CD4-positive, alpha-beta T cell treated with Interleukin-6 for 4 hours (primary cell): ENCODE data around the gene DIAPH2.
"Not testable (repeated sequence)": the region's sequence is repeated elsewhere in the genome, so short reads cannot be mapped to it uniquely, and the experiment has no call there.

ENCODE experiments used
- DNase-seq: peaks from one replicate; pipeline ENCODE4 v3.0.0-alpha.2; 2020; ENCODE audit warnings: mixed read lengths

DIAPH2 gene

DNA sequence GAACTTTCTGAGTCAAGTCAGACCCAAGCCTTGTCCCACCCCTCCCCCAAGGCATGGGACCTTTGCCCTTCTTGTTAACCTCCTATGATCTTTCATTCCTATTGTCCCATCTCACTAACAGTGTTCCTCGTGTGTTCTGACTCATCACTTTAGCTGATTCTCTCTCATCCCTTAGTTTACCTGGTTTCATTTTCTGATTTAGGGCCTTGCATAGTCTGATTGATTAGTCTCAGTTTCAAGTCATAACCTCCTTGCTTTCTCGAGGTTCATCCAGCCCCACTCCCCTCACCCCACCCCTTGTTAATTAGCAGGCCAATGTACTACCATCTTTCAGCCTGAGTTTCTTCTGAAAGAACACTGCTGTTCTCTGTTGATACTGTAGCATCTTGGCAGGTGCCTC is 716.5 kb downstream of the DIAPH2 start:
- DNase-seq = no peak

DNA sequence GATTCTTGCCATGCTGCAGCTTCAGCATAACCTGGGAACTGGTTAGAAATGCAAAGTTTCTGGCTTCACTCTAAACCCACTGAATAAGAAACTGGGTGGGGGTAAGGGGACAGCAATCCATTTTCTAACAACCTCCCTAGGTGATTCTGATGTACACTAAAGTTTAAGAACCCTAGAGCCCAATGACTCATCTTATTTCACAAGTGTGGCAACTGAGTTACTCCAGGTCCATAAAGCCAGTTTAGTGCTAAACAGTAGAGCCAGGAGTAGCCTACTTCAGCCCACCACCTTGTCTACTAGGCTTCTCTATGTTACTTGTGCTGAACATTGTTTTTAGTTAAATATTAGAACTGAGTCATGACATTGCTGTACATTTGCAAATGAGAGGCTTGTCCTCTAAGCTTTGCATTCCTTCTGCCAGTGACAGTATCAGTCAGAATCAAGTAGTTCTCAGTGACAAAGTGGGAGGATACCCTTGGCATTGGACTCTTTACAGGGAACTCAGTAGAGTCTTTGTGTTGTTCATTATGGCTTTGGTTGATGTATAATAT is 717.0 kb downstream of the DIAPH2 start:
- no peak for DNase-seq

DNA sequence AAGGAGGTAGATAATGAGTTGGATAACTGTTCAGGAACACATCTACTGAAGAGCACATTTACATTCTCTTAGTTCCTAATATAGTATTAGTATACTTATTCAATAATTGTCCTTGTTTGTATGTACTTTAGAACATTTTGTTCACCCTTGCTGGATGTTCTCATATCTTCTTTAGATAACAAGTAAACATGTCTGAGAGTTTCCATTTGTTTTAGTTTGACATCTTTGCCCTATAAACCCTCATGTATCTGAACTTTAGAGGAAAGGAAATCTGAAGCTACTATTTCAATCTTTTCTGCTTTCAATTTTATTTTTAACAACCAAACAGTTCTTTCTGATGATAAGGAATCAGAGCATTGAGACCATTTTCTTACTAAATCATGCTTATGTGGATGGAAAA is 717.7 kb downstream of the DIAPH2 start:
- no peak for DNase-seq

DNA sequence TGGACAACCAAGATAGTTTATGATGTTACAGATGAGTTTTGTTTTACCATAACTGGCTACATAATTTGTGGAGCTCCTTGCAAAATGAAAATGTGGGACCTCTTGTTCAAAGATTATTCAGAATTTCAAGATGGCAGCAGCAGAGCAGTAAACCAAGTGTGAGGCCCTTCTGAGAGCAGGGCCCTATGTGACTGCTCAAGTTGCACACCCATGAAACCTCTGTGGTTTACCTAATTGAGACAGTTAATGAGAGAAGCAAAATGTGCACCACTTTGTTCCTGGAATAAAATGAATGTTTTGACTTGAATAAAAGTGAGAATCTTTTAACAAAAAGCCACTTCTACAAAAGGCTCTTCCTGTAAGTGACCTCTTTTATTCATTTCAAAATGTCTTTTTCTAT is 718.3 kb downstream of the DIAPH2 start:
- no peak for DNase-seq

DNA sequence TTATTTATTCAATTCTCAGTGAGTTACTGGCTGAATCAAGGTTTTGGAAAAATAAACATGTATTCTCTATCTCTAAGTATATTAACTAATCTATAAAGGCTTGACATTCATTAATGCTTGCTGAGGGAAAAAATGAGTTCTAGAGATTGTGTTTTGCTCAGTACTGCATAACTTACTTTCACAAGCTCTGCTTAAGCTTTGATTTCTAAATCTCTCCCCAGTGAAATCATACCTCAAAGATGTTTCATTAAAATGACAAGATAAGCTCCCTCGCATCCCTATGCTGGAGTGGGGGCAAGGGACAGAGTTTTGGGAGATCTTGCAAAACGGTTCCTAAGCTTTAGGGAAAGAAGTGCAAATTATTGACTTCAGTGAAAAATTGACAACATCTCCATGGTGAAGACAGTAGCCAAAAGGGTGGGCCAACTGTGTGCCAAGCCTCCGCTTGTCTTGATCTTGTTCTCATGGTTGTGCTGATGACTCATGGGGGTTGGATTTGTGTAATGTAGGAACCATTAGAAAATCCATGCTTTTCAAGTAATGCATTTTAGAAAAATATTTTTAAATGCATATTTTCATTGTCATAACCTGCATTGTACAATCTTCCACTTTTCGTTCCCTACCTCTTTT is 720.5 kb downstream of the DIAPH2 start:
- DNase-seq = no peak

DNA sequence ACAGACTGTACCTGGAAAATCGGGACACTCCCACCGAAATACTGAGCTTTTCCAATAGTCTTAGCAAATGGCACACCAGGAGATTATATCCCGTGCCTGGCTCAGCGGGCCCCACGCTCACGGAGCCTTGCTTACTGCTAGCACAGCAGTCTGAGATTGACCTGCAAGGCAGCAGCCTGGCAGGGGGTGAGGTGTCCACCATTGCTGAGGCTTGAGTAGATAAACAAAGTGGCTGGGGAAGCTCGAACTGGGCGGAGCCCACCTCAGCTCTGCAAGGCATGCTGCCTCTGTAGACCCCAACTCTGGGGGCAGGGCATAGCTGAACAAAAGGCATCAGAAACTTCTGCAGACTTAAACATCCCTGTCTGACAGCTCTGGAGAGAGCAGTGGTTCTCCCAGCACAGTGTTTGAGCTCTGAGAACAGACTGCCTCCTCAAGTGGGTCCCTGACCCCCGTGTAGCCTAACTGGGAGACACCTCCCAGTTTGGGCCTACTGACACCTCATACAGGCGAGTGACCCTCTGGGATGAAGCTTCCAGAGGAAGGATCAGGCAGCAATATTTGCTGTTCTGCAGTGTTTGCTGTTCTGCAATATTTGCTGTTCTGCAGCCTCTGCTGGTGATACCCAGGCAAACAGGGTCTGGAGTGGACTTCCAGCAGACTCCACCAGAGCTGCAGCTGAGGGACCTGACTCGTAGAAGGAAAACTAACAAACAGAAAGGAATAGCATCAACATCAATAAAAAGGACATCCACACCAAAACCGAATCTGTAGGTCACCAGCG is 725.2 kb downstream of the DIAPH2 start:
- DNase-seq = not testable (repeated sequence)

DNA sequence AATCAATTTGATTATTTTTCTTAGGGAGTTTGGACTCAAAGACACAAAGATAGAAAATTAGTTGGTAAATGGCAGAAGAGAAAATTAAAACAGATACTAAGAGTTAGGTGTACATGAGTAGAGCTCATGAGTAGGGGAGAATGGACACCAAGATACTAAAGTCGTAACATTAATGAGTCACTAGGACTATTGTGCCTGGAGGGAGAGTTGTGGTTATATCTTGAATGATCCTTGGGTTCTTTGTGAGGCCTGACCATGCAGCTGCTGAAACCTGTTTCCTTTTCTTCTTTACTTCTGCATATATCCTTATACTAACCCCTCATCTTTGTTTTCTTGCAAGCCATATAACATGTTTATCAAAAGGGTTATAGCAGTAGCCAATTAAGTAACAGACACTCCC is 731.8 kb downstream of the DIAPH2 start:
- DNase-seq = no peak

DNA sequence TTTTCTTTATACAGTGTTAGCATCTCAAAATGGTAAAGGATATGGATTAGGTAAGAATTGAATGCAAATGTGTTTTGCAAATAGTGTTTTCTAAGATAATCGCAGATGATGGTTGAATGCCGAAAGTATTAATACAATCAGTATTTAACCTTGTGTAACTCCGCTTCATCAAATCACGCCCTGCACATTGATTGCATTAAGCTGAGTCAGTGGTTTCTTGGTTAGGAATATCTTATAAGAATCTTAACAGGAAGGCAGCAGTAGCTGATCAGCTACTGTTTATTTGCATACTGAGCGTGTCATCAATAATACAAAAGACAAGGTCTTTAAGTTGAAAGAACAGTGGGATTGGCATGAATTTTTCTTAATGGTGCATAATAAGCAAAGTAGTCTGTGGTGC is 744.5 kb downstream of the DIAPH2 start:
- DNase-seq = no peak

DNA sequence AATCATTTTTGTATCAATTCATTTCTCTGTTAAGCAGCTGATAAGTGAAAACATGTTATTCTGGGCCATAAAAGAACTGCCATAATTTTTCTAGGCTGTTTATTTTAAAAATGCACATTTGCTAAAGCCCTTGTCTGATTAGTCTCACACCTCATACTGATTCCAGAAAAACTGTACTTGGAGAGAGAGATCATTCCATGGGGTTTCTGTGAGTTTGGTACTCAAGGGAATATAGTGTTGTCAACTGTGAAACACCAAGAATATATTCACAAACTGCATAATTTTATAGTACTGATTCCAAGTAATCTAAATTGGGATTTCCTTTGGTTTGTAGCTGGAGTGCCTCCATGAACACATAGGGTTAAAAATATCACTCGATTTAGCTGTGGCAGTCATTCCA is 746.6 kb downstream of the DIAPH2 start:
- no peak for DNase-seq

DNA sequence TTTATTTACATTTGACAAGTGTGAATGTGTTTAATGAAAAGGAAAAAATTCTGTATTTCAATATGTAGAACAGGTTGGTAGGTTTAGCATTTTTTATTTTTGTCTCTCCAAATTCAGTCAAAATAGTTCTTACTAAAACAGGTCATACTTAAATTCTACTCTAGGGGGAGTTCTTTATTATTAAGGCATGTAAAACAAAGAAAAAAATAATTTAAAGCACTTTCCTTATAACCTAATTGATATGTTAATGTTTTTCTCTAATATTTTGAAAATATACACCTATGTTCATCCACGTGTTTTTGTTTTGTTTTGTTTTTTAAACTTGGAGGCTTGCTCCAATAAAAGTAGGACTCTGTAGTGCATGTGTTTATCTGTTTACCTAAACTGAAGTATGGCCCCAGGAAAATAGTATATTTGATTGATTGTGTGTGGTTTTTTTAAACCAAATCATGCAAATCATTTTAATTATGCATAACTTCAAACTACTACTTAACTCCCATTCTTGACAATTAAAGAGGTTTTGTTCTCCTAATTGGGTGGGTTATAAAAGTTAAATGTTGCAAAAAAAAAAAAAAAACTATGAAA is 761.7 kb downstream of the DIAPH2 start:
- DNase-seq = no peak

DNA sequence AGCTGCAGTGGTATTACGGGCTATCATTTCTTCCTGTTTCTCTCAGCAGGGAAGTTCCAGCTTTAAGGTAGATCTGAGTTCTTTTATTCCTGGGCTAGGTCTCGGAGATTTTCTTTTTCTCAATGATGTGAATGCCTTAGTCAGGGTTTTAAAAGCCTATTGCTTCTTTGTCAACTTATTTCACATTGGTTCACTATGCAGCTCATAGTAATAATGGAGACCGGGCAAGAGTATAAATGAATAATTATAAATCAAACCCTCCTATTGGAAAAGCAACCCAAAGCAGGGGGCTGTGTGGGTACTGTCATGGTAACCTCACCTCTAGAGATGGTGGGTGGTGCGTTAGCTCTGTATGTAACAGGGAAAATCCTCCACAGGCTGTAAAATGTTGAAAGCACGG is 762.7 kb downstream of the DIAPH2 start:
- no peak for DNase-seq

DNA sequence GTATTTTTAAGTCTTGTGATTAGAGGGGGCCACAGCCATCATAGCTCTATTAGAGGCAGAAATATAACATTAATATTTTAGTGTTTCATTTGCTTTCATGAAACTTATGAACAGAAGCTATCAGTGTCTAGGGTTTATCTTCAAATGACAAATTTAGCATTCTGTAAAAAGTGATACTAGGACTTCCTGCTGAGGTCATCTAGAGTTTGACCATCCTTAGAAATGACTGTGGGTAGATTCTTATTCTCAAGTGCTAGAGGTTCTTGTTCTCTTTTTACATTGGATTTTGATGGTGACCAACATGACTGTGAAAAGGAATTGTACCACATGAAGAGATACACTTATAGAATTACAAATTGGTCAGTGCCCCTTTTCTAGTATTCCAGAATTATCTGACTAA is 767.6 kb downstream of the DIAPH2 start:
- DNase-seq = no peak

DNA sequence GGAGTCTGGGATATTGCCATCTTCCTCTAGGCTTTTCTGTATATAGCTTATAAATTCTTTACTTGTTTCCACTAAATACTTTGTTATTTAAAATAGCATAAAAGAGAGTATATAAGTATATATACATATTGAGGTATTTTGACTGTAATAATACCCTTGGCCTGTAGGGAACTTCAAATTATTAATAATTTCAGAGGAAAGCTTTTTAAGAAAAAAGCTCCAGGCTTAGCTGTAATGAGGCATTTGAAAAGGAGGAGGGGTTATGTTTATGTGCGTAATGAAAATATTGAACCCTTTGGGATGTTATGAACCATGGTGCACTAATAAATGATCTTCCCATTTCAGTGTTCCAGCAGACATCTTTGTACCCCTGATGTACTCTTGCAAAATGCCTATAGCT is 777.1 kb downstream of the DIAPH2 start:
- no peak for DNase-seq

DNA sequence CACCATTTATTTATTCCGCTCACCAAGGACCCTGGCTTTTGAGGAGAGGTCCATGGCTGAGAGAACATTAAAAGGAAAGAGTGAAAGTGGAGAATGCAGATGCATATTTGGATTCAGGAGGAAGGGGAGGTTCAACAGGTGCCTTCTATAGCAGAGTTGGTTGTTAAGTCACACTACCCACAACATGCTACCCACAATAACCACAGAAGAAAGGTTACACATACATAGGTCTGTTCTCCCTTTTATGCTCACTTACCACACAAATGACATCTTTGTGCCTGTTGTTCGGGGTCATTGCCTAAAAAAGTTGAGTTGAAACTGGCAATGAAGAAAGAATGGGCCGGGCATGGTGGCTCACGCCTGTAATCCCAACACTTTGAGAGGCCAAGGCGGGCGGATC is 786.4 kb downstream of the DIAPH2 start:
- DNase-seq = no peak

DNA sequence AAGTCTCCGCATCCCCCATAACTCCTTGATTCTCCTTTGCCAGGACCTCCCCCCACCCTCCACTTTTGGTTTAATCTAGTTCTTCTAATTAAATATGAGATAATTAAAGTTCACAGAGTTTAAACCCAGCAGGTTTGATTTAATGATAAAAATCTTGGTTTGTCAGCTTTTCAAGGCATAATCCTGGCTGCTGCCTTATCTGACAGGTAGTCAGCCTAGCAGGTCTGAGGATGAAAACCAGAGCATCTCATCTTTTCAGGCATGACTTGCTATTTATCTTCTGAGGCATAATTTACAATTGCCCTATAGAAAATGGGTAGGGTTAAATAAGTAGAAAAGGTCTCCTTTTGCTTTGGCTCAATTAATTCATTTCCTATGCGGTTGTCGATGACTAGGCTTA is 790.3 kb downstream of the DIAPH2 start:
- DNase-seq = no peak

DNA sequence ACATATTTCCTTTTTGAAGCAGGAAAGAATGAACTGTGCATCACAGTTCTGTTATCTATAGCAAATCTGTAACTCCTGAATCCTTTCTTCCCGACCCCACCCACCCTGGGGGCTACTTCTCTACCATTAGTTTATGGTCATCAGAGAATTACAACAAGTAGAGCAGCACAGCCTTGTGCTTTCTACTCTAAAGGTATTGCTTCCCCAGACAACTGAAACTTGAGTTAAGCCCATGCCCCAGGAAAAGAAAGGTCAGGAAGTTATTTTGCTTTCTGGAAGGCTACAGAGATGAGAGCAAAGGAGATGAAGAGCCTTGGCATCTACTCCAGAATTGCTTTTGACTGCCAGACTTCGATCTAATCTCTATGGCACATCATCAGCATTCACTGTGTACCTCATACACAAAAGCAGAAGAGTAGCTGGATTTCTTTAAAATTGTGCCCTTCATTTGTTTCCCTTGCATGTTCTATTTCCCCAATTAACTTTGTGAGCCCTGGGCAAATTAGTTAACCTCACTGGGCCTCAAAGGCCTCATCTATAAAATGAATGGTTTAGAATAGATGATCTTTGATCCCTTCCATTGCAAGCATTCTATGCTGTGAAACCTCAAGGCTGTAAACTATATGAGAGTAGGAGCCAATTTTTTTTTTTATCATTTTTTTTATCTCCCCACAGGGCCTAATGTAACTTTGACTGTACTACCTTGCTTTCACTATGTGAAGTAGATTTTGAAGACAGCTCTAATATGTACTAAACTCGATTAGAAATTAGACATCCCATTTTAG is 794.7 kb downstream of the DIAPH2 start:
- DNase-seq = no peak

DNA sequence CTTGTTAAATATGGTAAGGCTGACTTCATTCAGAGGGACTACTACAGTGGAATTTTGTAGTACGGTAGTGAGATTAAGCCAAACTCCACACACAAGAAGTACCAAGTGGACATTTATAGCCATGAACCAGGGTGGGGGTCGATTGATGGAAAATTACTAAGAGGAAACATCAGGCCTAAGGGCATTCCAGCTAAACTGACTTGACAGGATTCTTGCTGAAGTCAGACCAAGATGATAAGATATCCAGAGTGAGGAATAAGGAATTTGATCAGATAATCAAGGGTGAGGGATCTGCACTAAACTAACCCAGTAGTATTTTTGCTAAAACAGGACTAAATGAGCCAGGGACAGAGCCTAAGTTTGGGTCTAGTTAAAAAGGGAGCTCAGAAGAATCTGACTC is 796.6 kb downstream of the DIAPH2 start:
- DNase-seq = no peak

DNA sequence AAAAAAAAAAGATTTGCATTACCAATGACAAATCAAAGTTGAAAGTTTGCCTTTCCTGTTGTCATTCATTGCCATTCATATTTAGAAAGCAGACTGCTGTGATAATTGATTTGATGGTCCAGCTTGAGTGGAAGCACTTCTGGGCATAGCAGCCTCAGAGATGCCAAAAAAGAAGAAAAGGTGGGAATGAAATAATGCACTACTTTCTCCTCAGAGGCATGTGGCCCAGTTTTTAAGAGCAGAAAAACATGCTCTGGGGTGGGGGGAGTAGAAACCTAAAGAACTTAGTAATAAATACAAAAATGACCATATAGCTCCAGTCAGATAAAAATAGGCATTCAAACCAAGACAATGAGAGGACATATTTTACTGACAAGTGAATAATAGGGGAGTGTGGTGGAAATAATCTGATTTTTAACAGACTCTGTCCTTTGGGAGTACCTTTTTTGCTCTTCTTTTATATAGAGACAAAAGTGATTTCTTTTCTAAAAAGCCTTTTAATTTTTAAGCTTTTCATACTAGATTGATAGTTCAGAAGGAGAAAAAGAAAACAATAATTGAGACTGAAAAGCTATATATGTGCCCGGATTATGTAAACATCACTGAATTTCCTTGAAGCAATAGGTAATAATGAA is 798.1 kb downstream of the DIAPH2 start:
- DNase-seq = no peak

DNA sequence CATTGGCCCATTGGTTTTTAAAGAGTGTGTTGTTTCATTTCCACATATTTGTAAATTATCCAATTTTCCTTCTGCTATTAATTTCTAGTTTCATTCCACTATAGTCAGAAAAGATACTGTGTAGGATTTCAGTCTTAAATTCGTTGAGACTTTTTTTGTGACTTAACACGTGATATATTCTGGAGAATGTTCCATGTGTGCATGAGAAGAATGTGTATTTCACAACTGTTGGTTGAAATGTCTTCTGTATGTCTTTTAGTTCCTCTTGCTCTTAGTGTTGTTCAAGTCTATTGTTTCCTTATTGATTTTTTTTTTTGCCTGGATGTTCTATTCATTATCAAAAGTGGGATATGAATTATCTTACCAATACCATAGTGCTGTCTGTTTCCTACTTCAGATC is 806.0 kb downstream of the DIAPH2 start:
- no peak for DNase-seq

DNA sequence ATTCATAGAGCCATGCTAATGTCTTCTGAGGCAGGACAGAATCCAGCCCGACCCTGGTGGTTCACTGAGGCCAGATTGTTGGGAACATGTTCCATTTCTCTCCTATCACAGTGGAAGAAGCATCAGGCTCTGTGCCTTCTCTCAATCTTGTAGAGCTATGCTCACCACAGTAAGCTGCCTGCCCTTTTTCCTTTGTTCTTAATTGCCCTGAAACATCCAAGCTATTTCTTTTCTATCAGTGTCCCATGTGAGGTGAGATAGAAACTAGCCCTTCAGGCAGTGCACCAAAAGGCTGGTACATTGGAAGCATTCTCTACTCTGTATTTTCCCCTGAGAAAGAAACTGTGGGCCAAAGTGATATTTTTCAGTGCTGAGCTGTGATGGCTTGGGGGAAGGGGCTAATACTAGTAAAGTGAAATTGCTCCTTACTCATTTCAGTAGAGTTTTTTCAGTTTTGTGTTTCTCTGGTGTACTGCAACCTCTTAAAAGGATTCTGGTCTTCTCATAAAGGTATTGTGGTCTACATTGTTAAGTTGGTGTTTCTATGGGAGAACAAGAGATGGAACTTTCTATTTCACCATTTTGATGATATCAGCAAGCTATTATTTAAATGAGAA is 810.2 kb downstream of the DIAPH2 start:
- no peak for DNase-seq

DNA sequence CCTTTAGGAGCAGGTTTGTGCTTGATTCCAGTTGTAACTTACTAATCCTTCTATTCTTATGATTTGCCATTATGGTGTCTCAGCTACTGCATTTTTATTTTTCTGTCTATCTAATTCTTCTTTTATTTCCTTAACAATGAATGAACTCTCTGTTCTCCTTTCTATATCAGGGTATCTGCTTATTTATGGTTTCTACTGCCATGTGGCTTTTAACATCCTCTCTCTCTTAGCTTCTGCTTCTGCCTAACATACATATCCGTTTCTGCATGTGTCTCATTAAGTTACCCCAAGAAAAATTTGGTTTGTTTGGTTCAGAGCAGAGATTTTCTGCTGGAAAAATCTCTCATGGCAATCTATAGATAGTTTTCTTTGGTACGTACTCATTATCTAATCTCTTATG is 813.5 kb downstream of the DIAPH2 start:
- no peak for DNase-seq

DNA sequence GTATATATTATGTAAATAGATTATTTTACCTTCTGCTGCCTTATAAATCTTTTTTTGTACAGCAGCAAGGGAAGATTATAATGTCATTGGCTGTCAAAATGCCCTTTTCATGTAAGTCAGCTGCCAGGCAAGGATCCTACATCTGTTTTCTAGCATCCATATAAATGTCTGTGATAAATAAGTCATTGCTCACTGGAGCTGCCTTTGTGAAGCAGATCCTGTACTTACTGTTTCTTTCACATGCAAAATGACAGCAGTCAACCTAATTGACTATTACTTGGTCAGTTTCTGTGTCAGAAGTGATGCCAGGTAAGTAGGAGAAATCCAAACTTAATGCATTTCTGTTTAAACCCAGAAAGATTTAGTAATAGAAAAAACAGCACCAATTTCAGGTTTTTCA is 819.8 kb downstream of the DIAPH2 start:
- DNase-seq = no peak
